Measurements from ENCODE around the gene ISCA2. TPM values are rescaled to one million over a fixed set of nuclear protein-coding genes. Genes with fewer than 3 reads are reported as not detected.
"Not testable (repeated sequence)": the region's sequence is repeated elsewhere in the genome, so short reads cannot be mapped to it uniquely, and the experiment has no call there.

The ISCA2 gene
- total and polyA plus RNA-seq, 2 experiments from 2014 or later: 44.0 to 171 TPM

DNA sequence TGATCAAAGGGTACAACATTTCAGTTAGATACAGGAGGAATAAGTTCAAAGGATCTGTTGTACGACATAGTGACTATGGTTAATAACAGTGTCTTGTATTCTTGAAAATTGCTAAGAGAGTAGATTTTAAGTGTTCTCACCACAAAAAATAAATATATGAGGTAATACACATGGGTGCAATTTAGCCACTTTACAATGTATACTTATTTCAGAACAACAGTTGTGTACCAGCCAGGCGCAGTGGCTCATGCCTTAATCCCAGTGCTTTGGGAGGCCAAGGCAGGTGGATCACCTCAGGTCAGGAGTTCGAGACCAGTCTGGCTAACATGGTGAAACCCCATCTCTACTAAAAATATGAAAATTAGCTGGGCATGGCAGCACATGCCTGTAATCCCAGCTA lies 42.8 kb downstream of the ISCA2 start:
- not testable (repeated sequence) for H2AFZ ChIP-seq; H3K27ac Mint-ChIP-seq; H3K27me3 Mint-ChIP-seq (ENCODE audit: insufficient read depth, low read depth, poor library complexity); H3K4me1 Mint-ChIP-seq; H3K9me3 Mint-ChIP-seq; H3K36me3 ChIP-seq (ENCODE audit: insufficient read depth); H3K9me2 ChIP-seq (ENCODE audit: insufficient read depth); H3K79me2 ChIP-seq (replicated peaks; ENCODE audit: insufficient read depth); H3K4me1 ChIP-seq (ENCODE audit: insufficient read depth); H3K4me3 ChIP-seq; H3F3A ChIP-seq (replicated peaks; ENCODE audit: low read depth); H3K36me3 Mint-ChIP-seq (ENCODE audit: low read depth); H4K20me1 ChIP-seq (replicated peaks; ENCODE audit: insufficient read depth); H3K4me3 Mint-ChIP-seq; H3K27ac ChIP-seq (ENCODE audit: low read depth); H3K4me2 ChIP-seq; H3K27me3 ChIP-seq (ENCODE audit: insufficient read depth); ATAC-seq; DNase-seq (ENCODE audit: low spot score)

DNA sequence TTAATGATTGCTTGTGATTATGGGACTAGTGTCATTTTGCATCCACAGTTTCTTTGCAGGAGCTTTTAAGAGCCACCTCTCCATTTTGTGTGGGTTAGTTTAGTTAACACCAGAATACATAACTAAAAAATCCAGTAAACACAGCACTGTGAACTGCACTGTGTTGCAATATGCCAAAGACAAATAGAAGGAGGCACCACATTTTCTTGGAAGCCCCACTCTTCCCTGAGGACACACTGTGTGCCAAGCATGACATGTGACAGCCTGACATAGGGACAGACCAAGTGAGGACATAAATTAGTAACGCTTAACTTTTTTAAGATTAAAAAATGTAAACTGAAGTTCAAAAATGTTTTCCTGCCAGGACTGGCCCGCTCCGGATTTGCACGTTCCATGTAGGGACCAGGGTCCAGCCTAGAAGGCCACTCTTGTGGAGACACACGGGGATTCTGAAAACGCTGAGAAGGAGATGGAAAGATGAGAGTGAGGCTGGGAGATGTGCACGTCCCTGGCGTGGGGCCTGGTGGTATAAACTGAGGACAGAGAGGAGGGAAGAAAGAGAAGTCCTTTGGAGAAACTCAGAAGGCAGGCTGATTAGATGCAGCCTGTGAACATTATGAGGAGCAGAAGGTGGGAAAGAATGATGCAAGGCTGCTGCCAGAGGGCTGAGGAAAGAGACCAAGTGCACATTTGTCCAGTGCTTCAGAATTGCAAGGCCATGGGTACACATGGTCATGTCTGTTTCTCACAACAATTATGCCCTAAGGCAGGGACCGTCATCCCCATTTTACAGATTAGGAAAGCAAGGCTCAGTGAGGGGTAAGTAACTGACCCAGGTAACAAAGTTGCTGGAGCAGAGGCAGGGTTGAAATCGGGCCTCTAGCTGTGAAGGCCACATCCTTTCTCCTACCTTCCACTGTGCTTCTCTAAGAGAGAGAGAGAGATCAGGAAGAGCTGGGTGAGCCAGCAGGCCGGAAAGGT lies 45.1 kb downstream of the ISCA2 start:
- no peak for DNase-seq (ENCODE audit: low spot score)
- Histone ChIP-seq H4K20me1 (replicated peaks; ENCODE audit: insufficient read depth) (no peaks in the 10 kb centered on the region), H3K9me2 (ENCODE audit: insufficient read depth) (no peaks in the 10 kb centered on the region), H3K79me2 (replicated peaks; ENCODE audit: insufficient read depth) (no peaks in the 10 kb centered on the region), H3K27me3 (ENCODE audit: insufficient read depth) (no peaks in the 10 kb centered on the region), H3K4me3 (no peak overlapping the region), H3K4me2 (no peak overlapping the region), H3K27ac (ENCODE audit: low read depth) (no peak overlapping the region), H3K4me1 (ENCODE audit: insufficient read depth) (no peaks in the 10 kb centered on the region), H3K36me3 (ENCODE audit: insufficient read depth) (no peaks in the 10 kb centered on the region), H2AFZ (no peak overlapping the region), H3F3A (replicated peaks; ENCODE audit: low read depth) (no peaks in the 10 kb centered on the region)
- no peak overlapping the region for H3K27ac Mint-ChIP-seq
- H3K27me3 Mint-ChIP-seq (ENCODE audit: insufficient read depth, low read depth, poor library complexity): peaks cover 2% of the 10 kb centered on the region
- no peaks in the 10 kb centered on the region for H3K9me3 Mint-ChIP-seq
- H3K4me3 Mint-ChIP-seq: no peak overlapping the region
- H3K4me1 Mint-ChIP-seq: no peaks in the 10 kb centered on the region
- no peaks in the 10 kb centered on the region for H3K36me3 Mint-ChIP-seq (ENCODE audit: low read depth)
- ATAC-seq: no peak
- TF ChIP-seq ZNF114 (CRISPR knock-in tag; IDR thresholded peaks at IDR 0.05): no peak
- TF ChIP-seq, protein P1, sequence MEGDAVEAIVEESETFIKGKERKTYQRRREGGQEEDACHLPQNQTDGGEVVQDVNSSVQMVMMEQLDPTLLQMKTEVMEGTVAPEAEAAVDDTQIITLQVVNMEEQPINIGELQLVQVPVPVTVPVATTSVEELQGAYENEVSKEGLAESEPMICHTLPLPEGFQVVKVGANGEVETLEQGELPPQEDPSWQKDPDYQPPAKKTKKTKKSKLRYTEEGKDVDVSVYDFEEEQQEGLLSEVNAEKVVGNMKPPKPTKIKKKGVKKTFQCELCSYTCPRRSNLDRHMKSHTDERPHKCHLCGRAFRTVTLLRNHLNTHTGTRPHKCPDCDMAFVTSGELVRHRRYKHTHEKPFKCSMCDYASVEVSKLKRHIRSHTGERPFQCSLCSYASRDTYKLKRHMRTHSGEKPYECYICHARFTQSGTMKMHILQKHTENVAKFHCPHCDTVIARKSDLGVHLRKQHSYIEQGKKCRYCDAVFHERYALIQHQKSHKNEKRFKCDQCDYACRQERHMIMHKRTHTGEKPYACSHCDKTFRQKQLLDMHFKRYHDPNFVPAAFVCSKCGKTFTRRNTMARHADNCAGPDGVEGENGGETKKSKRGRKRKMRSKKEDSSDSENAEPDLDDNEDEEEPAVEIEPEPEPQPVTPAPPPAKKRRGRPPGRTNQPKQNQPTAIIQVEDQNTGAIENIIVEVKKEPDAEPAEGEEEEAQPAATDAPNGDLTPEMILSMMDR (conservative IDR thresholded peaks at IDR 0.05; ENCODE audit: low read depth in 2 of 2): no peak
- TF ChIP-seq CREB1 (CRISPR knock-in tag; IDR thresholded peaks at IDR 0.05; ENCODE audit: low read depth): no peak
- no peak for TF ChIP-seq STAT1 (IDR thresholded peaks at IDR 0.05; ENCODE audit: unreplicated experiment)
- no peak for TF ChIP-seq POLR2AphosphoS5 (IDR thresholded peaks at IDR 0.05; ENCODE audit: low read depth)
- no peak for TF ChIP-seq NANOG (IDR thresholded peaks at IDR 0.05; ENCODE audit: borderline replicate concordance)
- TF ChIP-seq, protein P2, sequence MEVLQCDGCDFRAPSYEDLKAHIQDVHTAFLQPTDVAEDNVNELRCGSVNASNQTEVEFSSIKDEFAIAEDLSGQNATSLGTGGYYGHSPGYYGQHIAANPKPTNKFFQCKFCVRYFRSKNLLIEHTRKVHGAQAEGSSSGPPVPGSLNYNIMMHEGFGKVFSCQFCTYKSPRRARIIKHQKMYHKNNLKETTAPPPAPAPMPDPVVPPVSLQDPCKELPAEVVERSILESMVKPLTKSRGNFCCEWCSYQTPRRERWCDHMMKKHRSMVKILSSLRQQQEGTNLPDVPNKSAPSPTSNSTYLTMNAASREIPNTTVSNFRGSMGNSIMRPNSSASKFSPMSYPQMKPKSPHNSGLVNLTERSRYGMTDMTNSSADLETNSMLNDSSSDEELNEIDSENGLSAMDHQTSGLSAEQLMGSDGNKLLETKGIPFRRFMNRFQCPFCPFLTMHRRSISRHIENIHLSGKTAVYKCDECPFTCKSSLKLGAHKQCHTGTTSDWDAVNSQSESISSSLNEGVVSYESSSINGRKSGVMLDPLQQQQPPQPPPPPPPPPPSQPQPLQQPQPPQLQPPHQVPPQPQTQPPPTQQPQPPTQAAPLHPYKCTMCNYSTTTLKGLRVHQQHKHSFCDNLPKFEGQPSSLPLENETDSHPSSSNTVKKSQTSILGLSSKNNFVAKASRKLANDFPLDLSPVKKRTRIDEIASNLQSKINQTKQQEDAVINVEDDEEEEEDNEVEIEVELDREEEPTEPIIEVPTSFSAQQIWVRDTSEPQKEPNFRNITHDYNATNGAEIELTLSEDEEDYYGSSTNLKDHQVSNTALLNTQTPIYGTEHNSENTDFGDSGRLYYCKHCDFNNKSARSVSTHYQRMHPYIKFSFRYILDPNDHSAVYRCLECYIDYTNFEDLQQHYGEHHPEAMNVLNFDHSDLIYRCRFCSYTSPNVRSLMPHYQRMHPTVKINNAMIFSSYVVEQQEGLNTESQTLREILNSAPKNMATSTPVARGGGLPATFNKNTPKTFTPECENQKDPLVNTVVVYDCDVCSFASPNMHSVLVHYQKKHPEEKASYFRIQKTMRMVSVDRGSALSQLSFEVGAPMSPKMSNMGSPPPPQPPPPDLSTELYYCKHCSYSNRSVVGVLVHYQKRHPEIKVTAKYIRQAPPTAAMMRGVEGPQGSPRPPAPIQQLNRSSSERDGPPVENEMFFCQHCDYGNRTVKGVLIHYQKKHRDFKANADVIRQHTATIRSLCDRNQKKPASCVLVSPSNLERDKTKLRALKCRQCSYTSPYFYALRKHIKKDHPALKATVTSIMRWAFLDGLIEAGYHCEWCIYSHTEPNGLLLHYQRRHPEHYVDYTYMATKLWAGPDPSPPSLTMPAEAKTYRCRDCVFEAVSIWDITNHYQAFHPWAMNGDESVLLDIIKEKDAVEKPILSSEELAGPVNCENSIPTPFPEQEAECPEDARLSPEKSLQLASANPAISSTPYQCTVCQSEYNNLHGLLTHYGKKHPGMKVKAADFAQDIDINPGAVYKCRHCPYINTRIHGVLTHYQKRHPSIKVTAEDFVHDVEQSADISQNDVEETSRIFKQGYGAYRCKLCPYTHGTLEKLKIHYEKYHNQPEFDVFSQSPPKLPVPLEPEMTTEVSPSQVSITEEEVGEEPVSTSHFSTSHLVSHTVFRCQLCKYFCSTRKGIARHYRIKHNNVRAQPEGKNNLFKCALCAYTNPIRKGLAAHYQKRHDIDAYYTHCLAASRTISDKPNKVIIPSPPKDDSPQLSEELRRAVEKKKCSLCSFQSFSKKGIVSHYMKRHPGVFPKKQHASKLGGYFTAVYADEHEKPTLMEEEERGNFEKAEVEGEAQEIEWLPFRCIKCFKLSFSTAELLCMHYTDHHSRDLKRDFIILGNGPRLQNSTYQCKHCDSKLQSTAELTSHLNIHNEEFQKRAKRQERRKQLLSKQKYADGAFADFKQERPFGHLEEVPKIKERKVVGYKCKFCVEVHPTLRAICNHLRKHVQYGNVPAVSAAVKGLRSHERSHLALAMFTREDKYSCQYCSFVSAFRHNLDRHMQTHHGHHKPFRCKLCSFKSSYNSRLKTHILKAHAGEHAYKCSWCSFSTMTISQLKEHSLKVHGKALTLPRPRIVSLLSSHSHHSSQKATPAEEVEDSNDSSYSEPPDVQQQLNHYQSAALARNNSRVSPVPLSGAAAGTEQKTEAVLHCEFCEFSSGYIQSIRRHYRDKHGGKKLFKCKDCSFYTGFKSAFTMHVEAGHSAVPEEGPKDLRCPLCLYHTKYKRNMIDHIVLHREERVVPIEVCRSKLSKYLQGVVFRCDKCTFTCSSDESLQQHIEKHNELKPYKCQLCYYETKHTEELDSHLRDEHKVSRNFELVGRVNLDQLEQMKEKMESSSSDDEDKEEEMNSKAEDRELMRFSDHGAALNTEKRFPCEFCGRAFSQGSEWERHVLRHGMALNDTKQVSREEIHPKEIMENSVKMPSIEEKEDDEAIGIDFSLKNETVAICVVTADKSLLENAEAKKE (CRISPR knock-in tag; IDR thresholded peaks at IDR 0.05): no peak
- TF ChIP-seq EZH2 (IDR thresholded peaks at IDR 0.05; ENCODE audit: low read depth, unreplicated experiment): no peak
- TF ChIP-seq, protein P3, sequence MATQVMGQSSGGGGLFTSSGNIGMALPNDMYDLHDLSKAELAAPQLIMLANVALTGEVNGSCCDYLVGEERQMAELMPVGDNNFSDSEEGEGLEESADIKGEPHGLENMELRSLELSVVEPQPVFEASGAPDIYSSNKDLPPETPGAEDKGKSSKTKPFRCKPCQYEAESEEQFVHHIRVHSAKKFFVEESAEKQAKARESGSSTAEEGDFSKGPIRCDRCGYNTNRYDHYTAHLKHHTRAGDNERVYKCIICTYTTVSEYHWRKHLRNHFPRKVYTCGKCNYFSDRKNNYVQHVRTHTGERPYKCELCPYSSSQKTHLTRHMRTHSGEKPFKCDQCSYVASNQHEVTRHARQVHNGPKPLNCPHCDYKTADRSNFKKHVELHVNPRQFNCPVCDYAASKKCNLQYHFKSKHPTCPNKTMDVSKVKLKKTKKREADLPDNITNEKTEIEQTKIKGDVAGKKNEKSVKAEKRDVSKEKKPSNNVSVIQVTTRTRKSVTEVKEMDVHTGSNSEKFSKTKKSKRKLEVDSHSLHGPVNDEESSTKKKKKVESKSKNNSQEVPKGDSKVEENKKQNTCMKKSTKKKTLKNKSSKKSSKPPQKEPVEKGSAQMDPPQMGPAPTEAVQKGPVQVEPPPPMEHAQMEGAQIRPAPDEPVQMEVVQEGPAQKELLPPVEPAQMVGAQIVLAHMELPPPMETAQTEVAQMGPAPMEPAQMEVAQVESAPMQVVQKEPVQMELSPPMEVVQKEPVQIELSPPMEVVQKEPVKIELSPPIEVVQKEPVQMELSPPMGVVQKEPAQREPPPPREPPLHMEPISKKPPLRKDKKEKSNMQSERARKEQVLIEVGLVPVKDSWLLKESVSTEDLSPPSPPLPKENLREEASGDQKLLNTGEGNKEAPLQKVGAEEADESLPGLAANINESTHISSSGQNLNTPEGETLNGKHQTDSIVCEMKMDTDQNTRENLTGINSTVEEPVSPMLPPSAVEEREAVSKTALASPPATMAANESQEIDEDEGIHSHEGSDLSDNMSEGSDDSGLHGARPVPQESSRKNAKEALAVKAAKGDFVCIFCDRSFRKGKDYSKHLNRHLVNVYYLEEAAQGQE (IDR thresholded peaks at IDR 0.05; ENCODE audit: unreplicated experiment): no peak
